Endothelial cell of umbilical vein (primary cell): ENCODE data around the gene PAPOLA. TPM values are rescaled to one million over a fixed set of nuclear protein-coding genes. Genes with fewer than 3 reads are reported as not detected.

ENCODE experiments used
- BruUV-seq: library from RNA; stranded (reverse); fragments of 400-500 nt; replicated peaks from 2 replicates; lab custom pipeline; 2021; lab: Mats Ljungman, UMichigan
- CTCF ChIA-PET: fragments of 300-600, 350-600 bp; sonication (Branson Sonifier 250); formaldehyde crosslinking; loops from one replicate; lab custom pipeline; 2021; ENCODE audit warnings: antibody characterized with exemption, inconsistent platforms; lab: Charles Lee
- POLR2A ChIA-PET: fragments of 300-600, 350-600 bp; sonication (Branson Sonifier 250); formaldehyde crosslinking; loops from one replicate; lab custom pipeline; 2021; ENCODE audit warnings: antibody characterized with exemption, inconsistent platforms; lab: Charles Lee
- DNase-seq: peaks from one replicate; pipeline ENCODE4 v3.0.0-alpha.2; 2011; ENCODE audit warnings: low read depth, low spot score
- FAIRE-seq: peaks from 2 replicates; lab custom pipeline; 2011; peaks lifted over from hg19 to GRCh38; lab: Jason Lieb, UNC
- H2AFZ ChIP-seq: 2 replicates; pipeline ENCODE4 v1.6.0; 2012; ENCODE audit warnings: low read depth, low read length, control low read depth, inconsistent platforms
- H3K27ac ChIP-seq: 2 replicates; pipeline ENCODE4 v1.5.1; 2011; ENCODE audit warnings: low read depth, mild to moderate bottlenecking, control low read depth, low read length, moderate library complexity; ENCODE audit not compliant: insufficient read depth
- H3K27me3 ChIP-seq, 2 experiments: 2 replicates each; pipeline versions ENCODE4 v1.6.0 to v1.6.1; 2011; ENCODE audit warnings: low read length in 2 of 2, mixed read lengths in 1 of 2; ENCODE audit not compliant: control insufficient read depth in 2 of 2, insufficient read depth in 2 of 2
- H3K36me3 ChIP-seq, 2 experiments: 2 replicates in 1 of 2; 3 replicates in 1 of 2; pipeline ENCODE4 v1.5.1; 2011; ENCODE audit warnings: low read length in 2 of 2, mild to moderate bottlenecking in 1 of 2, moderate library complexity in 1 of 2; ENCODE audit not compliant: control insufficient read depth in 2 of 2, insufficient read depth in 2 of 2; ENCODE audit errors: extremely low read depth in 1 of 2
- H3K4me1 ChIP-seq: 3 replicates; pipeline ENCODE4 v1.5.1; 2011; ENCODE audit warnings: mild to moderate bottlenecking, low read length; ENCODE audit not compliant: control insufficient read depth, insufficient read depth; ENCODE audit errors: extremely low read depth
- H3K4me2 ChIP-seq: 2 replicates; pipeline ENCODE4 v1.6.1; 2011; ENCODE audit warnings: low read length, control low read depth, mixed read lengths; ENCODE audit not compliant: insufficient read depth
- H3K4me3 ChIP-seq, 3 experiments: fragments of 200-600 bp in 1 of 3; sonication (generic), shearing (Covaris generic) in 1 of 3; replicated peaks in 1 of 3; 2 replicates each; pipeline ENCODE4 v1.5.1; 2011 to 2016; ENCODE audit warnings: control low read depth in 3 of 3, low read length in 3 of 3, mild to moderate bottlenecking in 2 of 3, inconsistent platforms in 1 of 3, low read depth in 1 of 3, moderate library complexity in 1 of 3; ENCODE audit not compliant: insufficient read depth in 1 of 3
- H3K79me2 ChIP-seq: 2 replicates; pipeline ENCODE4 v1.6.0; 2012; ENCODE audit warnings: low read length, inconsistent platforms; ENCODE audit not compliant: control insufficient read depth, insufficient read depth
- H3K9ac ChIP-seq: replicated peaks from 2 replicates; pipeline ENCODE3; 2011; ENCODE audit warnings: low read length, control low read depth; ENCODE audit not compliant: insufficient read depth; ENCODE audit errors: extremely low read depth
- H3K9me1 ChIP-seq: replicated peaks from 3 replicates; pipeline ENCODE4 v1.6.0; 2011; ENCODE audit warnings: mild to moderate bottlenecking, low read length; ENCODE audit not compliant: control insufficient read depth, insufficient read depth; ENCODE audit errors: extremely low read depth
- H3K9me3 ChIP-seq: replicated peaks from 2 replicates; pipeline ENCODE4 v1.5.1; 2012; ENCODE audit warnings: low read length, inconsistent platforms; ENCODE audit not compliant: control insufficient read depth, insufficient read depth
- H4K20me1 ChIP-seq: replicated peaks from 2 replicates; pipeline ENCODE3; 2011; ENCODE audit warnings: mild to moderate bottlenecking, low read length; ENCODE audit not compliant: control insufficient read depth, insufficient read depth; ENCODE audit errors: extremely low read depth
- EZH2 ChIP-seq: IDR thresholded peaks from 2 replicates; pipeline ENCODE4 v1.6.1; 2012; ENCODE audit warnings: borderline replicate concordance, low read depth, mild to moderate bottlenecking, moderate library complexity, low read length, inconsistent platforms; ENCODE audit not compliant: severe bottlenecking
- FOS ChIP-seq: IDR thresholded peaks from 2 replicates; pipeline ENCODE4 v1.6.1; 2011; ENCODE audit warnings: mild to moderate bottlenecking, low read length, moderate library complexity, borderline replicate concordance; ENCODE audit not compliant: insufficient read depth
- GATA2 ChIP-seq: IDR thresholded peaks from 2 replicates; pipeline ENCODE4 v1.7.0; 2011; ENCODE audit warnings: low read depth, mild to moderate bottlenecking, moderate library complexity, mixed read lengths, low read length; ENCODE audit not compliant: insufficient read length, insufficient read depth
- JUN ChIP-seq: IDR thresholded peaks from 2 replicates; pipeline ENCODE4 v1.6.1; 2011; ENCODE audit warnings: borderline replicate concordance, low read depth; ENCODE audit not compliant: insufficient read length, insufficient read depth
- MYC ChIP-seq: IDR thresholded peaks from one replicate; pipeline ENCODE4 v1.6.1; 2011; ENCODE audit warnings: mild to moderate bottlenecking, low read depth, low read length
- POLR2A ChIP-seq: IDR thresholded peaks from 2 replicates; pipeline ENCODE4 v1.6.1; 2012; ENCODE audit warnings: low read depth, mild to moderate bottlenecking, control low read depth, low read length
- POLR2AphosphoS5 ChIP-seq: IDR thresholded peaks from 2 replicates; pipeline ENCODE4 v1.6.1; 2012; ENCODE audit warnings: low read depth, mild to moderate bottlenecking, control low read depth, low read length, moderate library complexity; ENCODE audit not compliant: insufficient read depth
- dilution Hi-C: fragments of 300-500 bp; cut with MboI; formaldehyde crosslinking; loops from one replicate; pipeline ENCODE4 v1.15.0; 2019; ENCODE audit warnings: low sequenced_read_pairs; ENCODE audit not compliant: extremely low pct_ligation_motif_present
- intact Hi-C: fragments of 100-400 bp; cut with micrococcal nuclease; formaldehyde crosslinking; loops from one replicate; pipeline ENCODE4 v1.10.0; 2022
- polyA plus RNA-seq, 4 experiments: library from polyadenylated mRNA; depleted of rRNA in 3 of 4; stranded (reverse) in 3 of 4; unstranded in 1 of 4; fragments of >200 nt; gene quantifications; 2 replicates each; pipeline versions ENCODE4 v1.2.1 to v1.2.3, GENCODE V29; 2011 to 2012; ENCODE audit warnings: missing spikeins in 1 of 4
- total RNA-seq: library from RNA; stranded (reverse); gene quantifications from 2 replicates; pipeline ENCODE4 v1.2.3, GENCODE V29; 2021
- TF ChIP-seq, protein P1 (sequence below), 2 donors: IDR thresholded peaks; 1 replicate in 1 of 2; 2 replicates in 1 of 2; pipeline ENCODE4 v1.5.1; 2011; ENCODE audit warnings: low read length in 2 of 2, mild to moderate bottlenecking in 2 of 2, moderate library complexity in 2 of 2, control low read depth in 1 of 2, inconsistent platforms in 1 of 2, low read depth in 1 of 2; ENCODE audit not compliant: insufficient read depth in 1 of 2; ENCODE audit errors: extremely low read depth in 1 of 2
- TF ChIP-seq, protein P2 (sequence below): IDR thresholded peaks from 2 replicates; pipeline ENCODE4 v1.6.1; 2011; ENCODE audit not compliant: insufficient read depth, insufficient read length

Gene PAPOLA
- total and polyA plus RNA-seq, 2 donors (not counting 3 experiments of a cell fraction or from before 2014, with no cell fraction given) = 75.4 to 184 TPM

DNA sequence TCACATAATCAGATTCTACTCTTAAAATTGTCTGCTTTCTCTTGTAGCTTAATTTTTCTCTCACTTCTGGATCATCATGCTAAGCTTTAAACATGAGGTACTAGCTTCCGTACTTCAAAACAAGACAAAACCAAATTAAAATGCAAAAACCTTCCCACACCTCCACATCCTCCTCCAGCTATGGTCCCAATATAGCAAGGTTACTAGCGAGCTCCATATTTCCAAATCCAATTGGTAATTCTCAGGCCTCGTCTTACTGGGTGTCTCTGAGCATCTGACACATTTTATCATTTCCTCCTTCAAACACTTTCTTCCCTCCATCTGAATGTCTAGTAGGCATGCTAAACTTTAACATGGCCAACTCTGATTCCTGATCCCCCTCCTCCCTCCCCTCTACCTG is 7.9 kb upstream of the PAPOLA start:
- H3K27me3 ChIP-seq = peaks cover 2 to 3% of the 10 kb centered on the region in 2 experiments
- H3K27ac ChIP-seq = no peak overlapping the region
- TF ChIP-seq EZH2 = no peak
- no peak for TF ChIP-seq POLR2A
- TF ChIP-seq, protein P1, sequence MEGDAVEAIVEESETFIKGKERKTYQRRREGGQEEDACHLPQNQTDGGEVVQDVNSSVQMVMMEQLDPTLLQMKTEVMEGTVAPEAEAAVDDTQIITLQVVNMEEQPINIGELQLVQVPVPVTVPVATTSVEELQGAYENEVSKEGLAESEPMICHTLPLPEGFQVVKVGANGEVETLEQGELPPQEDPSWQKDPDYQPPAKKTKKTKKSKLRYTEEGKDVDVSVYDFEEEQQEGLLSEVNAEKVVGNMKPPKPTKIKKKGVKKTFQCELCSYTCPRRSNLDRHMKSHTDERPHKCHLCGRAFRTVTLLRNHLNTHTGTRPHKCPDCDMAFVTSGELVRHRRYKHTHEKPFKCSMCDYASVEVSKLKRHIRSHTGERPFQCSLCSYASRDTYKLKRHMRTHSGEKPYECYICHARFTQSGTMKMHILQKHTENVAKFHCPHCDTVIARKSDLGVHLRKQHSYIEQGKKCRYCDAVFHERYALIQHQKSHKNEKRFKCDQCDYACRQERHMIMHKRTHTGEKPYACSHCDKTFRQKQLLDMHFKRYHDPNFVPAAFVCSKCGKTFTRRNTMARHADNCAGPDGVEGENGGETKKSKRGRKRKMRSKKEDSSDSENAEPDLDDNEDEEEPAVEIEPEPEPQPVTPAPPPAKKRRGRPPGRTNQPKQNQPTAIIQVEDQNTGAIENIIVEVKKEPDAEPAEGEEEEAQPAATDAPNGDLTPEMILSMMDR (IDR thresholded peaks at IDR 0.05; ENCODE audit: extremely low read depth in 1 of 2, insufficient read depth in 1 of 2, low read depth in 1 of 2, low read length in 2 of 2) = no peak
- no peak for TF ChIP-seq JUN
- TF ChIP-seq MYC = no peak
- H3K79me2 ChIP-seq = no peaks in the 10 kb centered on the region
- ChIA-PET CTCF (no interaction called here), POLR2A (no interaction called here)
- intact Hi-C loops = no loop called here
- FAIRE-seq (no peak), DNase-seq (no peak)
- H3K4me3 ChIP-seq = no peak overlapping the region
- no peak overlapping the region for H3K4me2 ChIP-seq
- H3K9me1 ChIP-seq = no peaks in the 10 kb centered on the region
- no peak overlapping the region for H3K9ac ChIP-seq
- H3K4me1 ChIP-seq = no peaks in the 10 kb centered on the region
- BruUV-seq = no TSS peak
- dilution Hi-C loops = no loop called here
- H2AFZ ChIP-seq = no peak overlapping the region
- no peaks in the 10 kb centered on the region for H3K36me3 ChIP-seq
- H4K20me1 ChIP-seq = no peaks in the 10 kb centered on the region
- H3K9me3 ChIP-seq = no peaks in the 10 kb centered on the region

DNA sequence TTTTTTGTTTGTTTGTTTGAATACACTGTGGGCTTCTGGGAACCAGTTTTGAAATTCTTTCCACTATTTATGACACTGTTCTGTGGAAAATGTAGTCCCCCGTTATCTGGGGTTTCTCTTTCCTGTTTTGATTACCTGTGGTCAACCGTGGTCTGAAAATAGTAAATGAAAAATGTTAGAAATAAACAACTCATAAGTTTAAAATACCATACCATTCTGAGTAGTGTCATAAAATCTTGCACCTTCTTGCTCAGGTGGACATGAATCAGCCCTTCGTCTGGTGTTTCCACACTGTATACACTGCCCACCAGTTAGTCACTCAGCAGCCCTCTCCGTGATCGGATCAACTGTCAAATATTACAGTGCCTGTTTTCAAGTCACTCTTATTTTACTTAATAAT is 5.1 kb upstream of the PAPOLA start:
- H3K36me3 ChIP-seq = no peaks in the 10 kb centered on the region
- H3K27ac ChIP-seq = no peak overlapping the region
- BruUV-seq = no TSS peak
- peaks cover 2 to 3% of the 10 kb centered on the region in 2 experiments for H3K27me3 ChIP-seq
- no peaks in the 10 kb centered on the region for H3K9me1 ChIP-seq
- intact Hi-C loops (no loop called here), dilution Hi-C loops (no loop called here)
- peaks cover 8% of the 10 kb centered on the region for H3K4me1 ChIP-seq
- H2AFZ ChIP-seq = no peak overlapping the region
- no peak overlapping the region for H3K4me3 ChIP-seq
- H3K9ac ChIP-seq = no peak overlapping the region
- no peaks in the 10 kb centered on the region for H3K9me3 ChIP-seq
- no peaks in the 10 kb centered on the region for H4K20me1 ChIP-seq
- FAIRE-seq (no peak), DNase-seq (no peak)
- H3K4me2 ChIP-seq = no peak overlapping the region
- TF ChIP-seq EZH2 = no peak
- no peak for TF ChIP-seq POLR2A
- TF ChIP-seq, protein P2, sequence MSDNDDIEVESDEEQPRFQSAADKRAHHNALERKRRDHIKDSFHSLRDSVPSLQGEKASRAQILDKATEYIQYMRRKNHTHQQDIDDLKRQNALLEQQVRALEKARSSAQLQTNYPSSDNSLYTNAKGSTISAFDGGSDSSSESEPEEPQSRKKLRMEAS = no peak
- no peak for TF ChIP-seq MYC
- no peak for TF ChIP-seq GATA2
- no peak for TF ChIP-seq POLR2AphosphoS5
- no peak for TF ChIP-seq FOS
- TF ChIP-seq, protein P1 (IDR thresholded peaks at IDR 0.05; ENCODE audit: extremely low read depth in 1 of 2, insufficient read depth in 1 of 2, low read depth in 1 of 2, low read length in 2 of 2) = no peak
- no peak for TF ChIP-seq JUN
- H3K79me2 ChIP-seq = no peaks in the 10 kb centered on the region
- POLR2A ChIA-PET = no interaction called here
- CTCF ChIA-PET = no interaction called here
